Amniotic stem cell (primary cell): ENCODE results near the gene TAF12.
"Not testable (repeated sequence)": the region's sequence is repeated elsewhere in the genome, so short reads cannot be mapped to it uniquely, and the experiment has no call there.

Experiments used
- DNase-seq: peaks from one replicate; lab custom pipeline; 2025; lab: John Stamatoyannopoulos, UW

TAF12 gene

GRCh38 chr1:28581531-28582247 is 61.2 kb downstream of the TAF12 start:
- DNase-seq, result peak; percentile 84

- peak; percentile 15 for DNase-seq
Measured at GRCh38 chr1:28580722-28581530, 61.9 kb downstream of the TAF12 start.

GRCh38 chr1:28579401-28579800 is 63.5 kb downstream of the TAF12 start:
- no peak for DNase-seq

- DNase-seq, result no peak
Measured at GRCh38 chr1:28578696-28579218, 64.1 kb downstream of the TAF12 start.

- no peak for DNase-seq
Measured at GRCh38 chr1:28577738-28578536, 64.9 kb downstream of the TAF12 start.

GRCh38 chr1:28577052-28577678 is 65.7 kb downstream of the TAF12 start:
- no peak for DNase-seq

- no peak for DNase-seq
Measured at GRCh38 chr1:28573564-28573963, 69.3 kb downstream of the TAF12 start.

- not testable (repeated sequence) for DNase-seq
Measured at GRCh38 chr1:28572891-28573290, 70.0 kb downstream of the TAF12 start.

GRCh38 chr1:28571911-28572310 is 71.0 kb downstream of the TAF12 start:
- no peak for DNase-seq

GRCh38 chr1:28566931-28567330 is 75.9 kb downstream of the TAF12 start:
- no peak for DNase-seq

- DNase-seq, result no peak
Measured at GRCh38 chr1:28565726-28566125, 77.1 kb downstream of the TAF12 start.

- no peak for DNase-seq
Measured at GRCh38 chr1:28565040-28565439, 77.8 kb downstream of the TAF12 start.

- no peak for DNase-seq
Measured at GRCh38 chr1:28564310-28564709, 78.6 kb downstream of the TAF12 start.

GRCh38 chr1:28560886-28561285 is 82.0 kb downstream of the TAF12 start:
- DNase-seq, result no peak
